HG02840 (cell line): ENCODE measurements around the gene TMEM245.
"Not testable (repeated sequence)": the region's sequence is repeated elsewhere in the genome, so short reads cannot be mapped to it uniquely, and the experiment has no call there.

Source experiments
- ATAC-seq: cut with Tn5 transposase; IDR thresholded peaks from one replicate; pipeline ENCODE4 v1.9.1; 2021; ENCODE audit warnings: mild to moderate bottlenecking, moderate library complexity, moderate number of reproducible peaks; ENCODE audit not compliant: unreplicated experiment, low FRiP score

TMEM245 gene

GRCh38 chr9:109072133-109072692 is 47.5 kb downstream of the TMEM245 start:
- no peak for ATAC-seq

GRCh38 chr9:109068764-109069163 is 51.0 kb downstream of the TMEM245 start:
- ATAC-seq = no peak

GRCh38 chr9:109064963-109065702 is 54.6 kb downstream of the TMEM245 start:
- no peak for ATAC-seq

- ATAC-seq = no peak
Observed at GRCh38 chr9:109063760-109064159, 56.0 kb downstream of the TMEM245 start.

GRCh38 chr9:109062543-109062942 is 57.2 kb downstream of the TMEM245 start:
- no peak for ATAC-seq

- ATAC-seq = no peak
Observed at GRCh38 chr9:109060191-109060590, 59.6 kb downstream of the TMEM245 start.

- ATAC-seq = not testable (repeated sequence)
Observed at GRCh38 chr9:109053121-109053520, 66.6 kb downstream of the TMEM245 start.

GRCh38 chr9:109052416-109052815 is 67.3 kb downstream of the TMEM245 start:
- ATAC-seq = no peak

GRCh38 chr9:109051733-109052132 is 68.0 kb downstream of the TMEM245 start:
- no peak for ATAC-seq

GRCh38 chr9:109050444-109050843 is 69.3 kb downstream of the TMEM245 start:
- no peak for ATAC-seq

- no peak for ATAC-seq
Observed at GRCh38 chr9:109048822-109049221, 70.9 kb downstream of the TMEM245 start.

- ATAC-seq = no peak
Observed at GRCh38 chr9:109047259-109047658, 72.5 kb downstream of the TMEM245 start.

GRCh38 chr9:109046346-109046745 is 73.4 kb downstream of the TMEM245 start:
- ATAC-seq = no peak

GRCh38 chr9:109043578-109043977 is 76.2 kb downstream of the TMEM245 start:
- no peak for ATAC-seq

- no peak for ATAC-seq
Observed at GRCh38 chr9:109040571-109040970, 79.2 kb downstream of the TMEM245 start.

GRCh38 chr9:109039539-109039938 is 80.2 kb downstream of the TMEM245 start:
- no peak for ATAC-seq

- no peak for ATAC-seq
Observed at GRCh38 chr9:109037946-109038715, 81.6 kb downstream of the TMEM245 start.

GRCh38 chr9:109036744-109037680 is 82.7 kb downstream of the TMEM245 start:
- no peak for ATAC-seq

GRCh38 chr9:109035684-109036423 is 83.9 kb downstream of the TMEM245 start:
- no peak for ATAC-seq
